ENCODE measurements around the gene TBC1D24. TPM values are rescaled to one million over a fixed set of nuclear protein-coding genes. Genes with fewer than 3 reads are reported as not detected.

TBC1D24 gene
- total and polyA plus RNA-seq, 9 of the 15 experiments (the other 6 are each of a cell fraction or from before 2014, with no cell fraction given): 1.7 to 22.6 (median 7.2) TPM

- FAIRE-seq (no peak), DNase-seq (ENCODE audit: extremely low read depth in 1 of 4, low spot score in 3 of 4) (no peak), ATAC-seq (no peak)
- H4K20me1 ChIP-seq (replicated peaks; ENCODE audit: control insufficient read depth, insufficient read depth, low read length): no peaks in the 10 kb centered on the region; the same call in 1 of the 2 replicates
- ChIA-PET POLR2A (interaction anchor here (0.5 to 1.3 kb wide), 11 partner anchors 9 to 453 kb away, joined by 3 to 6 read pairs (median 4); partner anchors contain the start of gene TRAF7), CTCF (ENCODE audit: low intra/inter-chr PET ratio) (interaction anchor here (0.6 kb wide), 1 partner anchor 222 kb away, joined by 3 read pairs; the partner anchor contains the start of gene KCTD5)
- peak overlapping the region; percentile 69; the same call in 1 of the 2 replicates for H2AFZ ChIP-seq (ENCODE audit: low read depth, low read length)
- peak overlapping the region; percentile 66 for H3K27ac ChIP-seq (ENCODE audit: extremely low read depth, low read depth, low read length)
- BruUV-seq (replicated peaks): no TSS peak
- no peaks in the 10 kb centered on the region for H3K27me3 ChIP-seq (ENCODE audit: control insufficient read depth in 2 of 2, insufficient read depth in 2 of 2, low read length in 2 of 2)
- 4% methylated on average over 15 of the region's 20 CpGs for WGBS (ENCODE audit: insufficient coverage, low coverage, missing lambda C conversion rate)
- in situ Hi-C loops (cut with MboI) (no loop called here), intact Hi-C loops (cut with micrococcal nuclease) (no loop called here)
- TF ChIP-seq U2AF1 (optimal IDR thresholded peaks at IDR 0.05; ENCODE audit: low read depth, low read length) (no peak), FOXA3 (CRISPR knock-in tag; conservative IDR thresholded peaks at IDR 0.05 in 1 of 2, IDR thresholded peaks at IDR 0.05 in 1 of 2) (0 out of 4 replicates have a peak, but pooled peaks of 1 of the 2 experiments have one; percentile 32), RAD51 (IDR thresholded peaks at IDR 0.05; ENCODE audit: borderline replicate concordance, low read depth) (no peak), NR3C1 (CRISPR knock-in tag; IDR thresholded peaks at IDR 0.05) (0 out of 2 replicates have a peak, but pooled peaks have one; percentile 11), POU5F1 (IDR thresholded peaks at IDR 0.05; ENCODE audit: borderline replicate concordance, low read depth, low read length, partially characterized antibody) (no peak), FOXP1 (CRISPR knock-in tag; IDR thresholded peaks at IDR 0.05) (0 out of 2 replicates have a peak, but pooled peaks have one; percentile 53), CBX5 (IDR thresholded peaks at IDR 0.05; ENCODE audit: borderline replicate concordance, low read depth) (no peak), NRF1 (conservative IDR thresholded peaks at IDR 0.05 in 1 of 2, IDR thresholded peaks at IDR 0.05 in 1 of 2) (peak; percentile 42 to 62; a peak in 3 of 4 replicates), ZNF584 (CRISPR knock-in tag; IDR thresholded peaks at IDR 0.05; ENCODE audit: low read depth) (no peak)
- TF ChIP-seq, protein P1, sequence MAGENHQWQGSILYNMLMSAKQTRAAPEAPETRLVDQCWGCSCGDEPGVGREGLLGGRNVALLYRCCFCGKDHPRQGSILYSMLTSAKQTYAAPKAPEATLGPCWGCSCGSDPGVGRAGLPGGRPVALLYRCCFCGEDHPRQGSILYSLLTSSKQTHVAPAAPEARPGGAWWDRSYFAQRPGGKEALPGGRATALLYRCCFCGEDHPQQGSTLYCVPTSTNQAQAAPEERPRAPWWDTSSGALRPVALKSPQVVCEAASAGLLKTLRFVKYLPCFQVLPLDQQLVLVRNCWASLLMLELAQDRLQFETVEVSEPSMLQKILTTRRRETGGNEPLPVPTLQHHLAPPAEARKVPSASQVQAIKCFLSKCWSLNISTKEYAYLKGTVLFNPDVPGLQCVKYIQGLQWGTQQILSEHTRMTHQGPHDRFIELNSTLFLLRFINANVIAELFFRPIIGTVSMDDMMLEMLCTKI (IDR thresholded peaks at IDR 0.05; ENCODE audit: partially characterized antibody): no peak
- H3K9me1 ChIP-seq (ENCODE audit: control insufficient read depth, insufficient read depth, low read length): peaks cover 6% of the 10 kb centered on the region
- H3K79me2 ChIP-seq (ENCODE audit: control insufficient read depth, insufficient read depth, low read length): peaks cover 16% of the 10 kb centered on the region
- H3K9me3 ChIP-seq (replicated peaks; ENCODE audit: control insufficient read depth, insufficient read depth, low read depth, low read length): no peaks in the 10 kb centered on the region
- peaks cover 58% of the 10 kb centered on the region; the same call in 2 of the 3 replicates for H3K36me3 ChIP-seq (ENCODE audit: control insufficient read depth, insufficient read depth, low read length)
- H3K4me3 ChIP-seq: peak overlapping the region; percentile 77
- peak overlapping the region; percentile 94 for H3K4me2 ChIP-seq (ENCODE audit: insufficient read depth, low read length)
- H3K4me1 ChIP-seq (replicated peaks in 1 of 2; ENCODE audit: control insufficient read depth in 2 of 2, insufficient read depth in 2 of 2, low read length in 2 of 2): peaks cover 10 to 71% of the 10 kb centered on the region in 2 experiments; a peak in 4 of 5 replicates
- peak overlapping the region; percentile 66 to 97 for H3K9ac ChIP-seq (ENCODE audit: insufficient read depth in 1 of 2, low read depth in 2 of 2, low read length in 2 of 2)
These were observed 14.6 kb upstream of the TBC1D24 start for GRCh38 chr16:2460391-2460713.
